Neural crest cell (in vitro differentiated cells): ENCODE results near the gene NRG3. TPM values are rescaled to one million over a fixed set of nuclear protein-coding genes. Genes with fewer than 3 reads are reported as not detected.

Experiments used
- DNase-seq: peaks from one replicate; pipeline ENCODE4 v3.0.0; 2021; ENCODE audit warnings: low read depth, mixed read lengths, low spot score
- H3K27ac Mint-ChIP-seq: one replicate; pipeline ENCODE4 v1.8.0; 2021; ENCODE audit warnings: mild to moderate bottlenecking, mixed read lengths; ENCODE audit not compliant: unreplicated experiment
- H3K27me3 Mint-ChIP-seq: 2 replicates; pipeline ENCODE4 v1.8.0; 2021; ENCODE audit warnings: low read depth, mild to moderate bottlenecking, mixed read lengths
- H3K36me3 Mint-ChIP-seq: 2 replicates; pipeline ENCODE4 v1.8.0; 2021; ENCODE audit warnings: low read depth, mild to moderate bottlenecking, mixed read lengths
- H3K4me1 Mint-ChIP-seq: 2 replicates; pipeline ENCODE4 v1.8.0; 2021; ENCODE audit warnings: mixed read lengths
- H3K4me3 Mint-ChIP-seq: one replicate; pipeline ENCODE4 v1.8.0; 2021; ENCODE audit warnings: mild to moderate bottlenecking, mixed read lengths
- H3K9me3 Mint-ChIP-seq: 2 replicates; pipeline ENCODE4 v1.8.0; 2021; ENCODE audit warnings: mixed read lengths
- CTCF ChIP-seq: fragments of 200-600 bp; sonication (generic); conservative IDR thresholded peaks from 2 replicates; pipeline ENCODE4 v1.5.0; 2021; ENCODE audit warnings: antibody characterized with exemption, mild to moderate bottlenecking
- total RNA-seq: library from RNA; stranded (reverse); gene quantifications from 2 replicates; pipeline ENCODE4 v1.2.1, GENCODE V29; 2021

The NRG3 gene
- total RNA-seq, 1 donor from 2014 or later, result 3.1 TPM

- Mint-ChIP-seq H3K9me3 (peaks cover 3% of the 10 kb centered on the region), H3K27me3 (peaks cover 71% of the 10 kb centered on the region), H3K4me3 (no peak overlapping the region), H3K4me1 (peaks cover 22% of the 10 kb centered on the region), H3K36me3 (no peaks in the 10 kb centered on the region), H3K27ac (no peak overlapping the region)
- no peak for DNase-seq
- no peak for TF ChIP-seq CTCF
These were observed 520.0 kb downstream of the NRG3 start for GRCh38 chr10:82394987-82395386.

- H3K4me1 Mint-ChIP-seq, result peaks cover 22% of the 10 kb centered on the region
- H3K4me3 Mint-ChIP-seq, result no peak overlapping the region
- TF ChIP-seq CTCF, result no peak
- H3K36me3 Mint-ChIP-seq, result no peaks in the 10 kb centered on the region
- H3K27ac Mint-ChIP-seq, result no peak overlapping the region
- peaks cover 59% of the 10 kb centered on the region for H3K27me3 Mint-ChIP-seq
- peaks cover 3% of the 10 kb centered on the region for H3K9me3 Mint-ChIP-seq
- no peak for DNase-seq
These were observed 521.9 kb downstream of the NRG3 start for GRCh38 chr10:82396886-82397285.

GRCh38 chr10:82397854-82398253, 522.9 kb downstream of the NRG3 start:
- no peak overlapping the region for H3K27ac Mint-ChIP-seq
- TF ChIP-seq CTCF, result no peak
- no peak for DNase-seq
- H3K36me3 Mint-ChIP-seq, result no peaks in the 10 kb centered on the region
- peaks cover 22% of the 10 kb centered on the region for H3K4me1 Mint-ChIP-seq
- H3K27me3 Mint-ChIP-seq, result peaks cover 56% of the 10 kb centered on the region
- H3K4me3 Mint-ChIP-seq, result no peak overlapping the region
- peaks cover 3% of the 10 kb centered on the region for H3K9me3 Mint-ChIP-seq

GRCh38 chr10:82399850-82400249, 524.9 kb downstream of the NRG3 start:
- Mint-ChIP-seq H3K36me3 (no peaks in the 10 kb centered on the region), H3K4me1 (peaks cover 22% of the 10 kb centered on the region), H3K4me3 (no peak overlapping the region), H3K9me3 (peaks cover 3% of the 10 kb centered on the region), H3K27ac (no peak overlapping the region), H3K27me3 (peaks cover 52% of the 10 kb centered on the region)
- no peak for DNase-seq
- no peak for TF ChIP-seq CTCF

- Mint-ChIP-seq H3K27me3 (peaks cover 51% of the 10 kb centered on the region), H3K36me3 (no peaks in the 10 kb centered on the region), H3K9me3 (no peaks in the 10 kb centered on the region), H3K4me1 (peaks cover 18% of the 10 kb centered on the region), H3K27ac (no peak overlapping the region), H3K4me3 (no peak overlapping the region)
- no peak for DNase-seq
- no peak for TF ChIP-seq CTCF
These were observed 525.8 kb downstream of the NRG3 start for GRCh38 chr10:82400841-82401240.
